K562 (cell line): ENCODE measurements around the gene MSMO1.

Source experiments
- EZH2 ChIP-seq: IDR thresholded peaks from 2 replicates; pipeline ENCODE4 v1.6.1; 2012; ENCODE audit warnings: low read depth, mild to moderate bottlenecking, inconsistent platforms, low read length, borderline replicate concordance
- FOSL1 ChIP-seq: fragments of 200-800 bp; sonication (Bioruptor generic); conservative IDR thresholded peaks from 2 replicates; pipeline ENCODE4 v1.6.1; 2016; ENCODE audit warnings: missing genetic modification characterization, missing compliant biosample characterization
- MAFK ChIP-seq: IDR thresholded peaks from 2 replicates; pipeline ENCODE4 v1.6.1; 2011; ENCODE audit warnings: low read length, improper control_type of control experiment
- NFIC ChIP-seq: fragments of 450-650 bp; IDR thresholded peaks from 2 replicates; pipeline ENCODE4 v1.6.1; 2017; ENCODE audit warnings: mild to moderate bottlenecking, inconsistent platforms
- NR1H2 ChIP-seq: sonication (generic); formaldehyde crosslinking; IDR thresholded peaks from 2 replicates; pipeline ENCODE4 v1.4.0; 2020; ENCODE audit warnings: mild to moderate bottlenecking, missing genetic modification reagents
- PML ChIP-seq: IDR thresholded peaks from 2 replicates; pipeline ENCODE4 v1.6.1; 2012; ENCODE audit warnings: low read length, inconsistent platforms
- RAD21 ChIP-seq, 2 experiments: fragments of 250-450 bp in 1 of 2; fragments of 450-650 bp in 1 of 2; sonication (Bioruptor Pico) in 1 of 2; formaldehyde crosslinking in 1 of 2; IDR thresholded peaks in 1 of 2; conservative IDR thresholded peaks in 1 of 2; 2 replicates each; pipeline versions ENCODE4 v1.4.0 to v1.8.0; 2020 to 2022; ENCODE audit warnings: mild to moderate bottlenecking in 2 of 2, moderate library complexity in 1 of 2
- SMAD2 ChIP-seq: fragments of 150-350 bp; IDR thresholded peaks from 2 replicates; pipeline ENCODE4 v1.6.1; 2014; ENCODE audit warnings: low read depth, mild to moderate bottlenecking, low read length
- SMC3 ChIP-seq: conservative IDR thresholded peaks from 2 replicates; pipeline ENCODE4 v1.6.1; 2011; ENCODE audit warnings: low read depth, low read length, improper control_type of control experiment; ENCODE audit not compliant: insufficient read depth
- ZFP36 ChIP-seq: fragments of 150-350 bp; IDR thresholded peaks from 2 replicates; pipeline ENCODE4 v1.6.1; 2018; ENCODE audit warnings: low read length, low read depth; ENCODE audit not compliant: partially characterized antibody
- ZNF239 ChIP-seq: fragments of 250-450 bp; sonication (Bioruptor Pico); IDR thresholded peaks from 2 replicates; pipeline ENCODE4 v1.4.0; 2020; ENCODE audit warnings: mild to moderate bottlenecking
- ZNF436 ChIP-seq: fragments of 250-450, 450-650 bp; sonication (Bioruptor Pico); formaldehyde crosslinking; IDR thresholded peaks from 2 replicates; pipeline ENCODE4 v1.7.0; 2020; ENCODE audit warnings: mild to moderate bottlenecking
- TF ChIP-seq, protein P1 (sequence below): fragments of 200-600 bp; sonication (generic); IDR thresholded peaks from one replicate; pipeline ENCODE4 v1.6.1; 2012; ENCODE audit warnings: mild to moderate bottlenecking, low read depth, low read length, inconsistent platforms
- TF ChIP-seq, protein P2 (sequence below), 3 experiments: IDR thresholded peaks in 2 of 3; conservative IDR thresholded peaks in 1 of 3; 2 replicates each; pipeline ENCODE4 v1.5.1; 2011 to 2012; ENCODE audit warnings: low read length in 3 of 3, mild to moderate bottlenecking in 3 of 3, control low read depth in 2 of 3, improper control_type of control experiment in 1 of 3, inconsistent platforms in 1 of 3, low read depth in 1 of 3, mixed read lengths in 1 of 3, moderate library complexity in 1 of 3; ENCODE audit not compliant: insufficient read depth in 2 of 3

DNA sequence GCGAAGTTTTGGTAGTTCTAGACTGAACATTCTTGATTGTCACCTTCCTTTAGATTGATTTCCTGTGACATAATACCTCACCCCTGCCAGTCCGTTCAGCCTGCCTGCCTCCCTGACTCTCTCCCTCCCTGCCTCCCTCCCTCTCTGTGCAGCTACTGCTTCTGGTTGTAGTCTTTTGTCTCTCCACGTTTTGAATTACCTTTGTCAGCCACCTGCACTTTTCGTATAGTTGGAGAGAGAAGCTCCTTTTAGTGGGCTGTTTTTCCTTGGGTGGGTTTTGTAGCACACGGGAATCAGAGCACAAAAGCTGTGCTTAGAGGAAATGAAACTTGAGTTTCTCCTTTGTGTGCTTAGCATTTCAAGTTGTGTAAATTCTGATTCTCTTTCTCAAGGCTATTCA is 32.6 kb upstream of the MSMO1 start:
- TF ChIP-seq NFIC (no peak), SMC3 (no peak), ZFP36 (no peak), FOSL1 (tag) (no peak), MAFK (no peak), ZNF436 (no peak), RAD21 (CRISPR knock-in tag; conservative IDR thresholded peaks at IDR 0.05 in 1 of 2, IDR thresholded peaks at IDR 0.05 in 1 of 2) (no peak), NR1H2 (CRISPR knock-in tag) (no peak), PML (no peak), SMAD2 (no peak), ZNF239 (CRISPR knock-in tag) (no peak), EZH2 (no peak)
- TF ChIP-seq, protein P1, sequence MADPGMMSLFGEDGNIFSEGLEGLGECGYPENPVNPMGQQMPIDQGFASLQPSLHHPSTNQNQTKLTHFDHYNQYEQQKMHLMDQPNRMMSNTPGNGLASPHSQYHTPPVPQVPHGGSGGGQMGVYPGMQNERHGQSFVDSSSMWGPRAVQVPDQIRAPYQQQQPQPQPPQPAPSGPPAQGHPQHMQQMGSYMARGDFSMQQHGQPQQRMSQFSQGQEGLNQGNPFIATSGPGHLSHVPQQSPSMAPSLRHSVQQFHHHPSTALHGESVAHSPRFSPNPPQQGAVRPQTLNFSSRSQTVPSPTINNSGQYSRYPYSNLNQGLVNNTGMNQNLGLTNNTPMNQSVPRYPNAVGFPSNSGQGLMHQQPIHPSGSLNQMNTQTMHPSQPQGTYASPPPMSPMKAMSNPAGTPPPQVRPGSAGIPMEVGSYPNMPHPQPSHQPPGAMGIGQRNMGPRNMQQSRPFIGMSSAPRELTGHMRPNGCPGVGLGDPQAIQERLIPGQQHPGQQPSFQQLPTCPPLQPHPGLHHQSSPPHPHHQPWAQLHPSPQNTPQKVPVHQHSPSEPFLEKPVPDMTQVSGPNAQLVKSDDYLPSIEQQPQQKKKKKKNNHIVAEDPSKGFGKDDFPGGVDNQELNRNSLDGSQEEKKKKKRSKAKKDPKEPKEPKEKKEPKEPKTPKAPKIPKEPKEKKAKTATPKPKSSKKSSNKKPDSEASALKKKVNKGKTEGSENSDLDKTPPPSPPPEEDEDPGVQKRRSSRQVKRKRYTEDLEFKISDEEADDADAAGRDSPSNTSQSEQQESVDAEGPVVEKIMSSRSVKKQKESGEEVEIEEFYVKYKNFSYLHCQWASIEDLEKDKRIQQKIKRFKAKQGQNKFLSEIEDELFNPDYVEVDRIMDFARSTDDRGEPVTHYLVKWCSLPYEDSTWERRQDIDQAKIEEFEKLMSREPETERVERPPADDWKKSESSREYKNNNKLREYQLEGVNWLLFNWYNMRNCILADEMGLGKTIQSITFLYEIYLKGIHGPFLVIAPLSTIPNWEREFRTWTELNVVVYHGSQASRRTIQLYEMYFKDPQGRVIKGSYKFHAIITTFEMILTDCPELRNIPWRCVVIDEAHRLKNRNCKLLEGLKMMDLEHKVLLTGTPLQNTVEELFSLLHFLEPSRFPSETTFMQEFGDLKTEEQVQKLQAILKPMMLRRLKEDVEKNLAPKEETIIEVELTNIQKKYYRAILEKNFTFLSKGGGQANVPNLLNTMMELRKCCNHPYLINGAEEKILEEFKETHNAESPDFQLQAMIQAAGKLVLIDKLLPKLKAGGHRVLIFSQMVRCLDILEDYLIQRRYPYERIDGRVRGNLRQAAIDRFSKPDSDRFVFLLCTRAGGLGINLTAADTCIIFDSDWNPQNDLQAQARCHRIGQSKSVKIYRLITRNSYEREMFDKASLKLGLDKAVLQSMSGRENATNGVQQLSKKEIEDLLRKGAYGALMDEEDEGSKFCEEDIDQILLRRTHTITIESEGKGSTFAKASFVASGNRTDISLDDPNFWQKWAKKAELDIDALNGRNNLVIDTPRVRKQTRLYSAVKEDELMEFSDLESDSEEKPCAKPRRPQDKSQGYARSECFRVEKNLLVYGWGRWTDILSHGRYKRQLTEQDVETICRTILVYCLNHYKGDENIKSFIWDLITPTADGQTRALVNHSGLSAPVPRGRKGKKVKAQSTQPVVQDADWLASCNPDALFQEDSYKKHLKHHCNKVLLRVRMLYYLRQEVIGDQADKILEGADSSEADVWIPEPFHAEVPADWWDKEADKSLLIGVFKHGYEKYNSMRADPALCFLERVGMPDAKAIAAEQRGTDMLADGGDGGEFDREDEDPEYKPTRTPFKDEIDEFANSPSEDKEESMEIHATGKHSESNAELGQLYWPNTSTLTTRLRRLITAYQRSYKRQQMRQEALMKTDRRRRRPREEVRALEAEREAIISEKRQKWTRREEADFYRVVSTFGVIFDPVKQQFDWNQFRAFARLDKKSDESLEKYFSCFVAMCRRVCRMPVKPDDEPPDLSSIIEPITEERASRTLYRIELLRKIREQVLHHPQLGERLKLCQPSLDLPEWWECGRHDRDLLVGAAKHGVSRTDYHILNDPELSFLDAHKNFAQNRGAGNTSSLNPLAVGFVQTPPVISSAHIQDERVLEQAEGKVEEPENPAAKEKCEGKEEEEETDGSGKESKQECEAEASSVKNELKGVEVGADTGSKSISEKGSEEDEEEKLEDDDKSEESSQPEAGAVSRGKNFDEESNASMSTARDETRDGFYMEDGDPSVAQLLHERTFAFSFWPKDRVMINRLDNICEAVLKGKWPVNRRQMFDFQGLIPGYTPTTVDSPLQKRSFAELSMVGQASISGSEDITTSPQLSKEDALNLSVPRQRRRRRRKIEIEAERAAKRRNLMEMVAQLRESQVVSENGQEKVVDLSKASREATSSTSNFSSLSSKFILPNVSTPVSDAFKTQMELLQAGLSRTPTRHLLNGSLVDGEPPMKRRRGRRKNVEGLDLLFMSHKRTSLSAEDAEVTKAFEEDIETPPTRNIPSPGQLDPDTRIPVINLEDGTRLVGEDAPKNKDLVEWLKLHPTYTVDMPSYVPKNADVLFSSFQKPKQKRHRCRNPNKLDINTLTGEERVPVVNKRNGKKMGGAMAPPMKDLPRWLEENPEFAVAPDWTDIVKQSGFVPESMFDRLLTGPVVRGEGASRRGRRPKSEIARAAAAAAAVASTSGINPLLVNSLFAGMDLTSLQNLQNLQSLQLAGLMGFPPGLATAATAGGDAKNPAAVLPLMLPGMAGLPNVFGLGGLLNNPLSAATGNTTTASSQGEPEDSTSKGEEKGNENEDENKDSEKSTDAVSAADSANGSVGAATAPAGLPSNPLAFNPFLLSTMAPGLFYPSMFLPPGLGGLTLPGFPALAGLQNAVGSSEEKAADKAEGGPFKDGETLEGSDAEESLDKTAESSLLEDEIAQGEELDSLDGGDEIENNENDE: no peak
- TF ChIP-seq, protein P2, sequence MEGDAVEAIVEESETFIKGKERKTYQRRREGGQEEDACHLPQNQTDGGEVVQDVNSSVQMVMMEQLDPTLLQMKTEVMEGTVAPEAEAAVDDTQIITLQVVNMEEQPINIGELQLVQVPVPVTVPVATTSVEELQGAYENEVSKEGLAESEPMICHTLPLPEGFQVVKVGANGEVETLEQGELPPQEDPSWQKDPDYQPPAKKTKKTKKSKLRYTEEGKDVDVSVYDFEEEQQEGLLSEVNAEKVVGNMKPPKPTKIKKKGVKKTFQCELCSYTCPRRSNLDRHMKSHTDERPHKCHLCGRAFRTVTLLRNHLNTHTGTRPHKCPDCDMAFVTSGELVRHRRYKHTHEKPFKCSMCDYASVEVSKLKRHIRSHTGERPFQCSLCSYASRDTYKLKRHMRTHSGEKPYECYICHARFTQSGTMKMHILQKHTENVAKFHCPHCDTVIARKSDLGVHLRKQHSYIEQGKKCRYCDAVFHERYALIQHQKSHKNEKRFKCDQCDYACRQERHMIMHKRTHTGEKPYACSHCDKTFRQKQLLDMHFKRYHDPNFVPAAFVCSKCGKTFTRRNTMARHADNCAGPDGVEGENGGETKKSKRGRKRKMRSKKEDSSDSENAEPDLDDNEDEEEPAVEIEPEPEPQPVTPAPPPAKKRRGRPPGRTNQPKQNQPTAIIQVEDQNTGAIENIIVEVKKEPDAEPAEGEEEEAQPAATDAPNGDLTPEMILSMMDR (IDR thresholded peaks at IDR 0.05 in 2 of 3, conservative IDR thresholded peaks at IDR 0.05 in 1 of 3; ENCODE audit: insufficient read depth in 2 of 3, low read depth in 1 of 3, low read length in 3 of 3): no peak
